HepG2 (cell line): ENCODE measurements around the gene TAS2R40. TPM values are rescaled to one million over a fixed set of nuclear protein-coding genes. Genes with fewer than 3 reads are reported as not detected.

ENCODE experiments used
- ARNTL ChIP-seq: sonication (generic); formaldehyde crosslinking; IDR thresholded peaks from 2 replicates; pipeline ENCODE4 v1.4.0; 2020; ENCODE audit warnings: mild to moderate bottlenecking, missing genetic modification reagents
- BHLHE40 ChIP-seq: IDR thresholded peaks from 2 replicates; pipeline ENCODE4 v1.6.1; 2011; ENCODE audit warnings: low read length, improper control_type of control experiment
- CREB1 ChIP-seq, 2 experiments: fragments of 450-650 bp in 1 of 2; IDR thresholded peaks; 2 replicates each; pipeline ENCODE4 v1.6.1; 2016 to 2017; ENCODE audit warnings: control low read depth in 1 of 2, mild to moderate bottlenecking in 1 of 2, missing compliant biosample characterization in 1 of 2, missing genetic modification characterization in 1 of 2
- EED ChIP-seq: sonication (generic); formaldehyde crosslinking; IDR thresholded peaks from 2 replicates; pipeline ENCODE4 v1.5.0; 2020; ENCODE audit warnings: mild to moderate bottlenecking, missing genetic modification reagents
- HIC2 ChIP-seq: sonication (generic); formaldehyde crosslinking; IDR thresholded peaks from 2 replicates; pipeline ENCODE4 v1.9.0; 2022; ENCODE audit warnings: low read depth, missing genetic modification reagents
- HNF1B ChIP-seq: sonication (generic); formaldehyde crosslinking; IDR thresholded peaks from 2 replicates; pipeline ENCODE4 v1.5.1; 2020; ENCODE audit warnings: mild to moderate bottlenecking, moderate library complexity, missing genetic modification reagents
- HNRNPH1 ChIP-seq: fragments of 200-400 bp; formaldehyde crosslinking; optimal IDR thresholded peaks from 2 replicates; pipeline ENCODE3; 2017; ENCODE audit warnings: mild to moderate bottlenecking, low read depth, low read length
- NR2C2 ChIP-seq: sonication (generic); formaldehyde crosslinking; IDR thresholded peaks from 2 replicates; pipeline ENCODE4 v1.4.0; 2020; ENCODE audit warnings: missing genetic modification reagents, mild to moderate bottlenecking, moderate library complexity, borderline replicate concordance
- PHF8 ChIP-seq: sonication (generic); formaldehyde crosslinking; IDR thresholded peaks from 2 replicates; pipeline ENCODE4 v1.5.0; 2020; ENCODE audit warnings: missing genetic modification reagents
- RBFOX2 ChIP-seq: fragments of 200-400 bp; formaldehyde crosslinking; IDR thresholded peaks from 2 replicates; pipeline ENCODE4 v1.6.1; 2017; ENCODE audit warnings: low read depth, mild to moderate bottlenecking, low read length
- RCOR2 ChIP-seq: IDR thresholded peaks from 2 replicates; pipeline ENCODE4 v1.6.1; 2016; ENCODE audit warnings: missing biosample characterization, missing genetic modification reagents
- SAP130 ChIP-seq: IDR thresholded peaks from 2 replicates; pipeline ENCODE4 v1.6.1; 2016; ENCODE audit warnings: low read depth
- SIN3A ChIP-seq: IDR thresholded peaks from 2 replicates; pipeline ENCODE4 v1.6.1; 2011; ENCODE audit warnings: low read depth, mild to moderate bottlenecking, control low read depth, low read length, borderline replicate concordance
- SIN3B ChIP-seq: fragments of 150-350 bp; IDR thresholded peaks from 2 replicates; pipeline ENCODE4 v1.6.1; 2014; ENCODE audit warnings: low read length
- SIX1 ChIP-seq: sonication (generic); formaldehyde crosslinking; IDR thresholded peaks from 2 replicates; pipeline ENCODE4 v1.4.0; 2020; ENCODE audit warnings: missing genetic modification reagents, borderline replicate concordance
- TEAD2 ChIP-seq: sonication (generic); formaldehyde crosslinking; IDR thresholded peaks from 2 replicates; pipeline ENCODE4 v1.9.0; 2021; ENCODE audit warnings: missing genetic modification reagents
- ZBTB3 ChIP-seq: sonication (generic); formaldehyde crosslinking; IDR thresholded peaks from 2 replicates; pipeline ENCODE4 v1.4.0; 2020; ENCODE audit warnings: low read depth, mild to moderate bottlenecking, moderate library complexity, missing genetic modification reagents, borderline replicate concordance
- ZNF160 ChIP-seq: sonication (generic); formaldehyde crosslinking; IDR thresholded peaks from 2 replicates; pipeline ENCODE4 v1.8.0; 2022; ENCODE audit warnings: mild to moderate bottlenecking, inconsistent platforms, missing genetic modification reagents
- ZNF253 ChIP-seq: sonication (generic); formaldehyde crosslinking; IDR thresholded peaks from 2 replicates; pipeline ENCODE4 v1.8.0; 2022; ENCODE audit warnings: mild to moderate bottlenecking, missing genetic modification reagents, borderline replicate concordance
- ZNF367 ChIP-seq: sonication (generic); formaldehyde crosslinking; IDR thresholded peaks from 2 replicates; pipeline ENCODE4 v1.4.0; 2020; ENCODE audit warnings: missing genetic modification reagents, borderline replicate concordance
- ZNF713 ChIP-seq: sonication (generic); formaldehyde crosslinking; IDR thresholded peaks from 2 replicates; pipeline ENCODE4 v1.4.0; 2020; ENCODE audit warnings: mild to moderate bottlenecking, missing genetic modification reagents
- ZNF800 ChIP-seq: sonication (generic); formaldehyde crosslinking; IDR thresholded peaks from 2 replicates; pipeline ENCODE4 v1.4.0; 2020; ENCODE audit warnings: missing genetic modification reagents
- polyA plus RNA-seq, 8 experiments: library from polyadenylated mRNA; depleted of rRNA in 3 of 8; stranded (reverse) in 7 of 8; unstranded in 1 of 8; fragments of >200 nt; fragmentation: Illumina TruSeq in 4 of 8; extraction: Trizol in 4 of 8; gene quantifications; 2 replicates each; pipeline versions ENCODE4 v1.2.1 to v1.2.3, GENCODE V29; 2011 to 2016; ENCODE audit warnings: low read depth in 4 of 8, missing spikeins in 1 of 8, mixed read lengths in 1 of 8; ENCODE audit not compliant: insufficient read depth in 1 of 8
- total RNA-seq, 5 experiments: library from RNA; depleted of rRNA; stranded (reverse); fragments of >200 nt; fragmentation: Illumina TruSeq; extraction: Trizol; gene quantifications; 2 replicates each; pipeline ENCODE4 v1.2.3, GENCODE V29; 2016; ENCODE audit warnings: low read depth in 1 of 5
- TF ChIP-seq, protein P1 (sequence below): sonication (generic); formaldehyde crosslinking; IDR thresholded peaks from 2 replicates; pipeline ENCODE4 v1.8.0; 2023; ENCODE audit warnings: mild to moderate bottlenecking, missing genetic modification reagents

The TAS2R40 gene
- total and polyA plus RNA-seq, 2 of the 13 experiments (the other 11 are each of a cell fraction or from before 2014, with no cell fraction given): not detected

- peak; percentile 25; the same call in 1 of the 2 replicates for TF ChIP-seq HIC2 (CRISPR knock-in tag)
- TF ChIP-seq ZNF367 (CRISPR knock-in tag): no peak
- peak; percentile 86; the same call in 1 of the 2 replicates for TF ChIP-seq ZNF800 (CRISPR knock-in tag)
- TF ChIP-seq NR2C2: peak; percentile 78
- 0 out of 2 replicates have a peak, but pooled peaks have one; percentile 51 for TF ChIP-seq ZNF253 (CRISPR knock-in tag)
- no peak for TF ChIP-seq HNRNPH1
- TF ChIP-seq PHF8 (CRISPR knock-in tag): peak; percentile 98
- no peak; the same call in 1 of the 2 replicates for TF ChIP-seq ARNTL
- TF ChIP-seq SAP130 (CRISPR knock-in tag): peak; percentile 93
- TF ChIP-seq CREB1 (IDR thresholded peaks at IDR 0.05): peak; percentile 32; the same call in 1 of the 2 replicates
- TF ChIP-seq CREB1 (CRISPR knock-in tag; IDR thresholded peaks at IDR 0.05): 0 out of 2 replicates have a peak, but pooled peaks have one; percentile 18
- no peak for TF ChIP-seq SIN3B
- peak; percentile 50; the same call in 1 of the 2 replicates for TF ChIP-seq ZBTB3 (CRISPR knock-in tag)
- no peak for TF ChIP-seq BHLHE40
- TF ChIP-seq RBFOX2: peak; percentile 96
- TF ChIP-seq SIN3A: peak; percentile 80
- no peak for TF ChIP-seq ZNF713 (CRISPR knock-in tag)
- TF ChIP-seq HNF1B (CRISPR knock-in tag): peak; percentile 63; the same call in 1 of the 2 replicates
- TF ChIP-seq ZNF160 (CRISPR knock-in tag): no peak; the same call in 1 of the 2 replicates
- TF ChIP-seq, protein P1, sequence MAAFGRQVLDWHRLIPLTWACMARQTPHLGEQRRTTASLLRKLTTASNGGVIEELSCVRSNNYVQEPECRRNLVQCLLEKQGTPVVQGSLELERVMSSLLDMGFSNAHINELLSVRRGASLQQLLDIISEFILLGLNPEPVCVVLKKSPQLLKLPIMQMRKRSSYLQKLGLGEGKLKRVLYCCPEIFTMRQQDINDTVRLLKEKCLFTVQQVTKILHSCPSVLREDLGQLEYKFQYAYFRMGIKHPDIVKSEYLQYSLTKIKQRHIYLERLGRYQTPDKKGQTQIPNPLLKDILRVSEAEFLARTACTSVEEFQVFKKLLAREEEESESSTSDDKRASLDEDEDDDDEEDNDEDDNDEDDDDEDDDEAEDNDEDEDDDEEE (CRISPR knock-in tag): peak; percentile 89; the same call in 1 of the 2 replicates
- TF ChIP-seq RCOR2: no peak
- TF ChIP-seq TEAD2 (CRISPR knock-in tag): no peak
- TF ChIP-seq EED (CRISPR knock-in tag): 0 out of 2 replicates have a peak, but pooled peaks have one; percentile 9
- TF ChIP-seq SIX1: no peak
Measured at GRCh38 chr7:143263266-143264195, 41.7 kb downstream of the TAS2R40 start, which contains the start of gene GSTK1 (continued).
